Gastroesophageal sphincter (tissue), 3 donors: Measurements from ENCODE around the gene XYLT1.

Source experiments
- CTCF ChIP-seq, 4 experiments: fragments of 200-600 bp in 2 of 4; fragments of 450-650 bp in 2 of 4; sonication (generic) in 1 of 4; IDR thresholded peaks; one replicate each; pipeline ENCODE4 v1.5.1; 2017 to 2019; ENCODE audit warnings: antibody characterized with exemption in 4 of 4, mild to moderate bottlenecking in 2 of 4, moderate library complexity in 2 of 4
- POLR2A ChIP-seq, 2 donors: fragments of 450-650 bp; IDR thresholded peaks; one replicate each; pipeline ENCODE4 v1.6.1; 2017; ENCODE audit warnings: antibody characterized with exemption in 2 of 2, mild to moderate bottlenecking in 2 of 2, moderate library complexity in 1 of 2

GRCh38 chr16:17392857-17393692, 77.7 kb downstream of the XYLT1 start:
- TF ChIP-seq POLR2A (IDR thresholded peaks at IDR 0.05) (no peak), CTCF (IDR thresholded peaks at IDR 0.05) (no peak)
